Activated CD4-positive, alpha-beta T cell treated with anti-CD3 and anti-CD28 coated beads for 1 hour (primary cell): ENCODE measurements around the gene PROSER3.

Source experiments
- DNase-seq: peaks from one replicate; pipeline ENCODE4 v3.0.0-alpha.2; 2020

Gene PROSER3

GRCh38 chr19:35739275-35740107 lies 18.5 kb upstream of the PROSER3 start:
- no peak for DNase-seq

DNA sequence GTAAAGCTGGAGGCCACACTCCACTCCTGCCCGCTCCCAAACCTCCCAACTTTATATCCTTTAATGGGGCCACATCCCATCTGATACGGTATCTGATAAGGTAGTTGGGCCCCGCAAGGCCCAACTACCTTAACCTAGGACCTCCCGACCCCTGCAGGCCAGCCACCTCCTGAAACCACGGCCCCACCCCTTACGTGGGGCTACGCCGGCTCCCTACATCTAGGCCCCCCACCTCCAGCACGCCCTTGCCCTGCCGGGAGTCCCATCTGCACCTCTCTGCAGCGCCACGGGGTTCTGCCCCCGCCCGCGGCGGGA lies 17.9 kb upstream of the PROSER3 start:
- DNase-seq = no peak

- peak; percentile 88 for DNase-seq
Observed at GRCh38 chr19:35740423-35741202, 17.4 kb upstream of the PROSER3 start.

DNA sequence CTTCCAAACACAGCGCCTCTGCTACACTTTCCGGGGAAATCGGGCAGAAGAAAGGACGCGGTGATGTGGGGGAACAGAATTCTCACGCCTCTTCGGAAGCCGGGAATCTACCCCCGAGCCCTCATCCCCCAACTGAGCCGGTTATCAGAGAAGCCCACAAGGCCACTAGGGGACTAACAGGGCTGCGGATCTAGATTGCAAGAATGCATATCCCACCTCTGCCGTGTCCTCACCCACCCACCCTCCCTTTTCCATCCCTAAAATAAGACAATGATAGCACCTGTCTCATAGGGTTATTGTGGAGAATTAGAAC lies 16.8 kb upstream of the PROSER3 start:
- DNase-seq = no peak

- peak; percentile 46 for DNase-seq
Observed at GRCh38 chr19:35742121-35742724, 15.8 kb upstream of the PROSER3 start, which contains the start of gene IGFLR1. IGFLR1 (minus strand) TSS chr19:35742452; CDS start chr19:35741180, 1,272 bp downstream.

DNA sequence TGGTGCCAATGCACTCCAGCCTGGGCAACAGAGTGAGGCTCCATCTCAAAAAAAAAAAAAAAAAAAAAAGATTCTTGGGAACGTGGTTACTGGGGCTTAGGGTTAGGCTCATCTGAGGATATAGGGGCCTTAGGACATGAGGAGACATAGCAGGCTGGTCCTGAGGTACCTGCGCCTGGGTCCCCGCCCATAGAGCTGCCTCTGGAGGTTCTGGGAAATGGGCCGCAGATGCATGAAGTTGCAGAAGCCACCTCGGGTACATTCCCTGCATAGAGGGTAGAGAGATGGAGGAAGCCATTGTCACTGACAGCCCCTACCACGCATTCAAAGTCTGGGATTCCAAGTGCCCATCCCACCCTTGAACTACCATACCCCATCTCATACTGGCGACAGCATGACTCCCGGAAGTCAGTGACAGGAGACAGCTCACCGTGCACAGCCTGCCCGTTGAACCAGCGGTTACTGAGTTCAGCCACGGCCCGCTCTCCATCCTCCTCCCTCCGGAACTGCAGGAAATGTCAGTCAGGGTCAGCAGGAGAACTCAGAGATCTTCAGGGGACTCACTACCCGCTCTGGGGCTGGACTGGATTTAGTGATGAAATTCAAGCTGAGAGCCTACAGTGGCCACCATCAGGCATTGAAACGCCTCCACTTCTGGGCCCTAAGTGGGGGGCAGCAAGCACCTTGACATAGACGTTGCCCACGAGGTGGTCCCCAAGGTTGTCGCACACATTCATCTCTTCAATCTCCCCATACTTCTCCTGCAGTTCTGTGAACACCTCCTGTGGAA lies 14.1 kb upstream of the PROSER3 start:
- DNase-seq = no peak

DNA sequence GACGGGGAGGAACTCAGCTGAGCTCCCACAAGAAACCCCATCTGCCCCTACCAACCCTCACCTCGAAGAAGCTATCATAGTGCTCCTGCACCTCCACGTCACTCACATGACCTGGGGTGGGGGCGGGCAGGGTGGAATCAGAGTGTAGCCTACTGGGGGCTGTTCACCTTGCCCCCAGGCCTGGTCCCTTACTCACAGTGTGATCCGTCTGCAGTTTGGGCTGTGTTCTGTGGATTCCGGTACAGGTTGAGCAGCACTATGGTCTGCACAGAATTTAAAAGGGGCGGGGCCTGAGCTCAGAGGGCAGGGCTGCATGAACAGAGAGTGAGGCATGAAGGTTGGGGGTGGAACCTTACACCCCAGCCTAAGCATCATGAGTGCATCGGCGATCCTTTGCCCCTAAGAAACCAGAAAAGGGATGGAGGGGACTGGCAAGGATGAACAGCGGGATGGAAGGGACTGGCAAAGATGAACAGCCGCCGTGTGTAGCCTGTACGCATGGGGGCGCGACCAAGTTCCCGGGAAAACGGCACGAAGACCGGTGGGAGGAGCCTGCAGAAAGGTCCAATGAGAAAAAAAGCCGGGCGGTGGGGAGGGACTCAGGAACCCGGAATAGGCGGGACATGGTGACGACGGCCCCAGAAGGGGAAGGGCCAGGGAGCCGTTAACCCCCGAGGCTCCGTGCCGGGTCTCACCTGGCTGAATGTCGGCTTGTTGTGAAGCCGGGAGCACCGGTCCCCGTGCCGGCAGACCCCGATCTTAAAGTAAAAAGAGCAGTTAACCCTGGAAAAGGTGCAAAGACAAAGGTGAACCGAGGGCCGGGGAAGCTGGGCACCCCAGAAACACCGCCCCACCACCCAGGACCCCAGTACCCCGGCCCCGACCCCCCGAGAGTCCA lies 13.3 kb upstream of the PROSER3 start:
- DNase-seq = peak; percentile 88

- DNase-seq = peak; percentile 96
Observed at GRCh38 chr19:35745328-35746086, 12.5 kb upstream of the PROSER3 start, which contains the start of the genes PSENEN and U2AF1L4. PSENEN (plus strand) TSS chr19:35745651; CDS start chr19:35745931, 280 bp downstream. U2AF1L4 (minus strand) TSS chr19:35745418; CDS start chr19:35745391, 27 bp downstream.

DNA sequence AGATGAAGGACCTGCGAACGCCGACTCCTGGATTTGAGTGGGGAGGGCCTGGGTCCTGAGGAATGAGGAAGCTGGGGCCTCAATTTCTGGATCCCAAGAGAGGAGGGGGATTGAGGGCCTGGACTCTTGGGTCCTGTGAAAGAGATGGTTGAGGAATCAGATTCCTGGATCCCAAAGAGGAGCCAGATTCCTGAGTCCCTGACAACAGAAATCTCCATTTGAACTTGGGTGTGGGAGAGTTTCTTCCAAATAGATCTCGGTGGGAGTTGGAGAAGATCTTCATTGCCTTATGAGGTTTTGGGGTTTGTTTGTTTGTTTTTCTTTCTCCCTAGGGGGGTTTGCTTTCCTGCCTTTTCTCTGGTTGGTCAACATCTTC lies 11.9 kb upstream of the PROSER3 start:
- no peak for DNase-seq

- no peak for DNase-seq
Observed at GRCh38 chr19:35746531-35746930, 11.4 kb upstream of the PROSER3 start.

- peak; percentile 98 for DNase-seq
Observed at GRCh38 chr19:35748106-35749020, 9.6 kb upstream of the PROSER3 start, which contains the start of gene LIN37. LIN37 (plus strand) TSS chr19:35748576; CDS start chr19:35748725, 149 bp downstream.

GRCh38 chr19:35750167-35750566 lies 7.8 kb upstream of the PROSER3 start:
- no peak for DNase-seq

DNA sequence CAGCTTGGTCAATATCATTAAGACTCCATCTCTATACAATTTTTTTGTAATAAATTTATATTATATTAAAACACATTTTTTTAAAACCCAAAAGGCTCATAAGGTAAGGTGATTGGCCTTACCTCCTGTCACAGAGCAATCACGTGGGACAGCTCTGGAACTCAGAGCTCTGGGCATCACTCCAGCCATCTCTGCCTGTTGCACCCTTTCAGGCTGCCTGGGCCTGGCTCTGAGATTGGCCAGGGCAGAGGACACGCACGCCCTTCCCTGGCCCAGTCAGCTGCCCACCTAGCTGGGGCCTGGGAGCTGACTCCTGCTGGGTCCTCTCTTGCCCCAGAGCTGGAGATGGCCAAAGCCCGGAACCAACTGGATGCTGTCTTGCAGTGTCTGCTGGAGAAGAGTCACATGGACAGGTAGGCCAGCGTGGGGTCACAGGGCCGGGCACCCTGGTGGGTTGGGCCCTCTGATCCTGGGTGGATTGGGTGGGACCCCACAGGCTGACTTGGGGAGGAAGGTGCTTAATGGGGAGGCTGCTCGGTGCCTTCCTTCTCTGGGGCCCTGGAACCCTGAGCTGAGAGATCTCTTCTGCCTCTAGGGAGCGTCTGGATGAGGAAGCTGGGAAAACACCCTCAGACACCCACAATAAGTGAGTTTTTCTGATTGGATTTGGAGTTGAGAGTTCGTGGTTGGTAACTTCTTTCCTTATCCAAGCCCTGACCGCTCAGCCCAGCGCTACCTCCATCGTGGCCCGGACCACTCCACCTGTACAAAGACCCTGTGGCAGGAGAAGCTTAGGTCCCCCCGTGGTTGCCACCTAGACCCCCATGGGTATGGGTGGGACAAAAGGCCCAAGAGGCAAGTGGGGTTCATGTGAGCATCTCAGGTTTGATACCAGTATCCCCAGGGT lies 5.9 kb upstream of the PROSER3 start:
- no peak for DNase-seq

- DNase-seq = no peak
Observed at GRCh38 chr19:35752746-35753350, 5.1 kb upstream of the PROSER3 start.

- DNase-seq = no peak
Observed at GRCh38 chr19:35753634-35754369, 4.2 kb upstream of the PROSER3 start.

DNA sequence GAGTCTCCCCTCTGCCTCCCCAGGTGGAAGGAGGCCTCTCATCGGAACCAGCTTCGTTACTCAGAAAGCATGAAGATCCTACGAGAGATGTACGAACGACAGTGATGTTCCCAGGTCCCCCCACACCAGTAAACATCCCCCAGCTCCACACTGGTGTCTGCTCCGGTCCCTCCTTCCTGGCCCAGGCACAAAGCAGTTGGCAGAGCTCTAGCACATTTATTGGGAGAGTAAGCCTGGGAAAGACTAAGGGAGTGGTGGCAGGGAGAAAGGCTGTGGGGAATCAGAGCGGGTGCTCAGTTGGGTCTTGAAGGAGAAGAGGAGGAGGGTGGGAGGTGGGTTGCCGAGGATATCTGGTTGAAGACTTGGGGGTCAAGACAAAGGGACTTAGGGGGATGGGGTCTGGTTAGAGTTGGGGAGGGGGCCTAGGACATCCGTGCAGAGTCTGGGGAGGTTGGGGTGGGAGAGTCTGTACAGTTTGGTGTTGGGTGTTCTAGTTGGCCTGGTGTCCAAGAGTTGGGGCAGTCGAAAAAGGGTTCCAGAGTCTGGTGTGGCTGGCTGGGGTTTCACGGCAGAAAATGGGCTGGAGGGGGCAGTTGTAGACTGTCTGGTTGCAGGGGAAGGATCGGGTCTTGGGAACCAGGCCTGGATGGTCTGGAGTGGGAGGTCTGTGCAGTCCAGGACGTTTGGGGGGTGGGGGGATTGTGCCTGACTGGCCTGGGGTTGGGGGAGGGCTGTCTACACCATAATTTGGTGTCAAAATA lies 3.4 kb upstream of the PROSER3 start:
- no peak for DNase-seq

DNA sequence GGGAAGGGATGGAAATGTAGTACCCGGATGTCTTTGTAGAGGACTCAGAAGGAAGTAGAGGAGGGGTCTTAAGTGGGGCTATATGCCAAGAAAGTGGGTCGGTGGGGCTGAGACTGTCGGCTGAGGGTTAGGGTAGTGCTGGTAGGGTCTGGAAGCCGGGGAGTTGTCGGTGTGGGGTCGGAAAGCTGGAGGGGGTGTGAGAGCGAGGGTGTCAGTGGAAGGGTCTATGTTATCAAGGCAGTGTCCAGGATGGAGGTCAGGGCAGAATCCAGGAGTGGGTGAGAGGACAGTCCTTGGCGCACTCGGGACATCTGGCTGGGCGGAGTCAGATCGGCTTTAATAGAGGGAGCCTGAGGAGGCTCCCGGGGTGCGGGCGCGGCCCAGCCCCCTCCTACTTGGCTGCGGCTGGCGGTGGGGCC lies 2.8 kb upstream of the PROSER3 start:
- no peak for DNase-seq
